Esophagus squamous epithelium (tissue), 5 donors: ENCODE measurements around the gene CYP1A2. TPM values are rescaled to one million over a fixed set of nuclear protein-coding genes. Genes with fewer than 3 reads are reported as not detected.

ENCODE experiments used
- DNase-seq: peaks from one replicate; lab custom pipeline; 2025; lab: John Stamatoyannopoulos, UW
- H3K27ac ChIP-seq, 4 donors: fragments of 200-600 bp; sonication (generic); one replicate each; pipeline ENCODE4 v1.5.1; 2016 to 2019; ENCODE audit warnings: mild to moderate bottlenecking in 1 of 4
- H3K27me3 ChIP-seq, 4 donors: fragments of 200-600 bp; sonication (generic); 1 replicate in 3 of 4; 2 replicates in 1 of 4; pipeline versions ENCODE4 v1.5.1 to v1.6.0; 2017 to 2021; ENCODE audit warnings: antibody characterized with exemption in 1 of 4
- H3K36me3 ChIP-seq, 3 donors: fragments of 200-600 bp; sonication (generic); one replicate each; pipeline ENCODE4 v1.5.1; 2016 to 2019
- H3K4me1 ChIP-seq, 3 donors: fragments of 200-600 bp; sonication (generic); one replicate each; pipeline ENCODE4 v1.5.1; 2017 to 2019
- H3K4me3 ChIP-seq, 4 donors: fragments of 200-600 bp; sonication (generic); 1 replicate in 3 of 4; 2 replicates in 1 of 4; pipeline ENCODE4 v1.5.1; 2016 to 2019; ENCODE audit warnings: mild to moderate bottlenecking in 2 of 4, moderate library complexity in 1 of 4
- H3K9me3 ChIP-seq, 3 donors: fragments of 200-600 bp; sonication (generic); one replicate each; pipeline ENCODE4 v1.5.1; 2016 to 2019
- CTCF ChIP-seq, 6 experiments: fragments of 450-650 bp in 4 of 6; fragments of 200-600 bp in 2 of 6; sonication (generic) in 2 of 6; IDR thresholded peaks; one replicate each; pipeline ENCODE4 v1.5.1; 2016 to 2019; ENCODE audit warnings: antibody characterized with exemption in 6 of 6, mild to moderate bottlenecking in 4 of 6, moderate library complexity in 4 of 6
- POLR2A ChIP-seq, 4 donors: fragments of 450-650 bp; IDR thresholded peaks; one replicate each; pipeline ENCODE4 v1.6.1; 2017; ENCODE audit warnings: antibody characterized with exemption in 4 of 4, mild to moderate bottlenecking in 4 of 4, moderate library complexity in 3 of 4
- WGBS, 2 donors: methylation state at CpG; one replicate each; pipeline ENCODE4 v1.1.5; 2018; 5-methylcytosine and 5-hydroxymethylcytosine counted together
- intact Hi-C: fragments of 100-400 bp; cut with DNase I; formaldehyde crosslinking; loops from one replicate; pipeline ENCODE4 v1.15.0; 2022
- total RNA-seq, 4 donors: library from RNA; depleted of rRNA; stranded (reverse); fragments of >200 nt; gene quantifications; one replicate each; pipeline ENCODE4 v1.1.0, GENCODE V29; 2016
- donor health status: DM: yes; HTN: yes; CAD: no.

Gene CYP1A2
- total RNA-seq, 4 donors from 2014 or later, result not detected

- intact Hi-C loops, result no loop called here
- WGBS, 2 donors, result 72 to 81% methylated on average over 5 of the region's 5 CpGs
- Histone ChIP-seq H3K36me3 (no peaks in the 10 kb centered on the region), H3K27me3 (no peaks in the 10 kb centered on the region), H3K4me3 (no peak overlapping the region), H3K27ac (no peak overlapping the region), H3K4me1 (no peaks in the 10 kb centered on the region), H3K9me3 (no peaks in the 10 kb centered on the region)
- DNase-seq, result no peak
- no peak for TF ChIP-seq CTCF (IDR thresholded peaks at IDR 0.05)
- TF ChIP-seq POLR2A (IDR thresholded peaks at IDR 0.05), result no peak
These were observed 32.0 kb upstream of the CYP1A2 start for GRCh38 chr15:74716651-74717050.

- peaks cover 8 to 22% (median 9%) of the 10 kb centered on the region in 3 donors for H3K4me1 ChIP-seq
- H3K9me3 ChIP-seq, result no peaks in the 10 kb centered on the region
- intact Hi-C loops, result no loop called here
- H3K4me3 ChIP-seq, result no peak overlapping the region
- TF ChIP-seq POLR2A (IDR thresholded peaks at IDR 0.05) (no peak), CTCF (IDR thresholded peaks at IDR 0.05) (no peak)
- WGBS, 2 donors, result 75 to 86% methylated on average over 6 to 13 of the region's 13 CpGs
- no peak for DNase-seq
- peaks cover 0 to 30% (median 0%) of the 10 kb centered on the region in 4 donors for H3K27me3 ChIP-seq
- no peak overlapping the region for H3K27ac ChIP-seq
- H3K36me3 ChIP-seq, result no peaks in the 10 kb centered on the region
These were observed 26.1 kb upstream of the CYP1A2 start for GRCh38 chr15:74722591-74722990.

- intact Hi-C loops, result no loop called here
- Histone ChIP-seq H3K9me3 (no peaks in the 10 kb centered on the region), H3K4me3 (no peak overlapping the region), H3K4me1 (peaks cover 8 to 26% (median 9%) of the 10 kb centered on the region in 3 donors), H3K27ac (no peak overlapping the region), H3K27me3 (peaks cover 0 to 35% (median 0%) of the 10 kb centered on the region in 4 donors), H3K36me3 (no peaks in the 10 kb centered on the region)
- WGBS, 2 donors, result 60 to 78% methylated on average over 1 of the region's 1 CpG
- no peak for DNase-seq
- no peak for TF ChIP-seq CTCF (IDR thresholded peaks at IDR 0.05)
These were observed 25.5 kb upstream of the CYP1A2 start for GRCh38 chr15:74723187-74723586.

GRCh38 chr15:74723754-74724334, 24.8 kb upstream of the CYP1A2 start:
- Histone ChIP-seq H3K4me1 (peaks cover 8 to 26% (median 9%) of the 10 kb centered on the region in 3 donors), H3K36me3 (no peaks in the 10 kb centered on the region), H3K9me3 (no peaks in the 10 kb centered on the region), H3K4me3 (no peak overlapping the region), H3K27ac (no peak overlapping the region), H3K27me3 (peaks cover 0 to 42% (median 0%) of the 10 kb centered on the region in 4 donors)
- TF ChIP-seq POLR2A (IDR thresholded peaks at IDR 0.05) (no peak), CTCF (IDR thresholded peaks at IDR 0.05) (no peak)
- 63% methylated on average over 1 of the region's 1 CpG; no CpG with 5 or more reads in 1 of the 2 donors for WGBS, 2 donors
- no peak for DNase-seq
- intact Hi-C loops, result no loop called here

GRCh38 chr15:74724570-74725224, 23.9 kb upstream of the CYP1A2 start:
- H3K4me1 ChIP-seq, result peaks cover 8 to 26% (median 9%) of the 10 kb centered on the region in 3 donors
- intact Hi-C loops, result no loop called here
- no peak overlapping the region for H3K27ac ChIP-seq
- no peaks in the 10 kb centered on the region for H3K9me3 ChIP-seq
- H3K27me3 ChIP-seq, result peaks cover 0 to 43% (median 0%) of the 10 kb centered on the region in 4 donors
- DNase-seq, result no peak
- H3K4me3 ChIP-seq, result no peak overlapping the region
- TF ChIP-seq CTCF (IDR thresholded peaks at IDR 0.05) (no peak), POLR2A (IDR thresholded peaks at IDR 0.05) (no peak)
- H3K36me3 ChIP-seq, result no peaks in the 10 kb centered on the region
